Chondrocyte (in vitro differentiated cells): ENCODE measurements around the gene KIF4A. TPM values are rescaled to one million over a fixed set of nuclear protein-coding genes. Genes with fewer than 3 reads are reported as not detected.

ENCODE experiments used
- DNase-seq: peaks from one replicate; pipeline ENCODE4 v3.0.0; 2021; ENCODE audit warnings: mixed read lengths, low spot score
- H3K27ac Mint-ChIP-seq: one replicate; pipeline ENCODE4 v1.8.0; 2021; ENCODE audit warnings: mild to moderate bottlenecking, moderate library complexity, mixed read lengths; ENCODE audit not compliant: unreplicated experiment
- H3K27me3 Mint-ChIP-seq: 2 replicates; pipeline ENCODE4 v1.8.0; 2021; ENCODE audit warnings: low read depth, mixed read lengths
- H3K36me3 Mint-ChIP-seq: 2 replicates; pipeline ENCODE4 v1.8.0; 2021; ENCODE audit warnings: low read depth, mixed read lengths
- H3K4me1 Mint-ChIP-seq: 2 replicates; pipeline ENCODE4 v1.8.0; 2021; ENCODE audit warnings: low read depth, mild to moderate bottlenecking, mixed read lengths
- H3K4me3 Mint-ChIP-seq: one replicate; pipeline ENCODE4 v1.8.0; 2021; ENCODE audit warnings: mild to moderate bottlenecking, moderate library complexity, mixed read lengths; ENCODE audit not compliant: unreplicated experiment
- H3K9me3 Mint-ChIP-seq: 2 replicates; pipeline ENCODE4 v1.8.0; 2021; ENCODE audit warnings: low read depth, mixed read lengths
- CTCF ChIP-seq: fragments of 200-600 bp; sonication (generic); IDR thresholded peaks from 2 replicates; pipeline ENCODE4 v1.5.0; 2021; ENCODE audit warnings: antibody characterized with exemption, mild to moderate bottlenecking, moderate library complexity
- total RNA-seq: library from RNA; stranded (reverse); gene quantifications from 3 replicates; pipeline ENCODE4 v1.2.1, GENCODE V29; 2021

Gene KIF4A
- total RNA-seq, 1 donor from 2014 or later = 5.9 TPM

GRCh38 chrX:70444326-70444945 lies 154.5 kb downstream of the KIF4A start, which contains the start of gene DLG3:
TSS of gene DLG3 (plus strand) at chrX:70444835. CDS start at chrX:70445202, 367 bp downstream.
- H3K9me3 Mint-ChIP-seq = peaks cover 5% of the 10 kb centered on the region
- DNase-seq = no peak
- no peak within 1 kb of the TSS for H3K27ac Mint-ChIP-seq
- H3K4me1 Mint-ChIP-seq = no peaks in the 10 kb centered on the region
- TF ChIP-seq CTCF = no peak
- H3K4me3 Mint-ChIP-seq = peak within 1 kb of the TSS; percentile 51
- no peaks in the 10 kb centered on the region for H3K36me3 Mint-ChIP-seq
- H3K27me3 Mint-ChIP-seq = peaks cover 22% of the 10 kb centered on the region

GRCh38 chrX:70444946-70445656 lies 155.2 kb downstream of the KIF4A start:
- Mint-ChIP-seq H3K27ac (no peak overlapping the region), H3K36me3 (no peaks in the 10 kb centered on the region), H3K27me3 (peaks cover 22% of the 10 kb centered on the region), H3K9me3 (peaks cover 5% of the 10 kb centered on the region), H3K4me3 (peak overlapping the region; percentile 51), H3K4me1 (no peaks in the 10 kb centered on the region)
- DNase-seq = no peak
- TF ChIP-seq CTCF = no peak

GRCh38 chrX:70445951-70446350 lies 156.0 kb downstream of the KIF4A start:
- H3K4me3 Mint-ChIP-seq = no peak overlapping the region
- no peak overlapping the region for H3K27ac Mint-ChIP-seq
- peaks cover 5% of the 10 kb centered on the region for H3K9me3 Mint-ChIP-seq
- no peaks in the 10 kb centered on the region for H3K36me3 Mint-ChIP-seq
- no peak for TF ChIP-seq CTCF
- H3K4me1 Mint-ChIP-seq = no peaks in the 10 kb centered on the region
- peaks cover 18% of the 10 kb centered on the region for H3K27me3 Mint-ChIP-seq
- no peak for DNase-seq

- DNase-seq = no peak
- H3K9me3 Mint-ChIP-seq = peaks cover 5% of the 10 kb centered on the region
- no peaks in the 10 kb centered on the region for H3K36me3 Mint-ChIP-seq
- no peaks in the 10 kb centered on the region for H3K4me1 Mint-ChIP-seq
- TF ChIP-seq CTCF = no peak
- H3K27ac Mint-ChIP-seq = no peak overlapping the region
- H3K4me3 Mint-ChIP-seq = no peak overlapping the region
- H3K27me3 Mint-ChIP-seq = peaks cover 14% of the 10 kb centered on the region
Measured at GRCh38 chrX:70446380-70447350, 156.8 kb downstream of the KIF4A start.

- H3K27me3 Mint-ChIP-seq = peaks cover 5% of the 10 kb centered on the region
- no peak for DNase-seq
- TF ChIP-seq CTCF = no peak
- peaks cover 5% of the 10 kb centered on the region for H3K9me3 Mint-ChIP-seq
- no peaks in the 10 kb centered on the region for H3K36me3 Mint-ChIP-seq
- peaks cover 19% of the 10 kb centered on the region for H3K4me1 Mint-ChIP-seq
- no peak overlapping the region for H3K4me3 Mint-ChIP-seq
- H3K27ac Mint-ChIP-seq = no peak overlapping the region
Measured at GRCh38 chrX:70449457-70449966, 159.6 kb downstream of the KIF4A start.
